ENCODE results near the gene CCDC171.
A peak's percentile ranks its signal among the peaks of the same experiment; 100 is the strongest.

Gene CCDC171

DNA sequence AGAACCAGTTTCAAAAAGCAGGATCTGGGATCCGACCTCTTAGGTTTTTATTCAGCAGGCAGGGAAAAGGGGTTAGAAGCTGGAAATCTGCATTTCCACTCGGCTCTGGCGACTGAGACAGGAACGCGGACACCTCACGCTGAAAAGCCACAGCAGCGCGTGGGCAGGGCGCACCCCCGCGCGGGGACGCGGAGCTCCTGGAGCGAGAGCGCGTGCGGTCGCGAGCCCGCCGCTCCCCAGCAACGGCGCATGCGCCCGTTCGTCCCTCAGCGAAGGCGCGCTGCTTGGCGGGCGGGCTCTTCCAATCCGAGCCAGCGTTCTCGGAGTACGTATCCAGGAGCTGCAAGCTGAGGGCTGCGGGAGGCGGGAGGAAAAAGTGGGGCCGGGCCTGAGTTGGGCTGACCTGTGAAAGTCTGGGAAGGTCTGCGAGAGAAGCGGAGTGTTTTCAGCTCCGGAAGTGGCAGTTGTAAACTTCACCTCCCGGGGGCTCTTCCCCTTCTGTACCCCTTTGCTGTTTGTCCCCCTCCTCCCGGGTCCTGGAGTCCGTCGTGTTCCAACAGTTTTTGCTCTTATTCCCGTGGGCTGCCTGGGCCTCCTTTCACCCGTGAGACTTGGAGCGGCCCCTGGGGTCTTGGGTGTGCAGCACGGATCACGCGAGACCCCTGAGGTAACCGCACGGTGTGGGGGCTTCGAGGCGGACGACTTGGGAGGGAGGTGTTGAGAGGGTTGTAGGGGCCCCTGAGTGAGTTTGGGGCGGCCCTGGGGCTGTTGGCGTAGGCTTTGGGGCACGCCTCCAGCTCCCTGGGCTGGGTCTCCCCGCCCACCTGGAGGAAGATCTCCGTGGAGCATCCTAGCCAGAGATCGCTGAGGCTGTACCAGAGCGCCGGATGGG is at the start of gene CCDC171:
Gene CCDC171 (plus strand): TSS at position 408 of the 892 bp plus-strand sequence. CDS start 11,046 bp downstream, outside the sequence.
- Histone ChIP-seq H3K4me1 (ENCODE audit: control insufficient read depth, insufficient read depth, low read length) (peaks cover 5% of the 10 kb centered on the region; the same call in 1 of the 2 replicates), H3K9ac (ENCODE audit: low read depth, low read length) (peak within 1 kb of the TSS; percentile 76), H3K36me3 (ENCODE audit: control insufficient read depth, insufficient read depth, low read length) (no peaks in the 10 kb centered on the region), H3K9me3 (ENCODE audit: control insufficient read depth, insufficient read depth, low read length) (no peaks in the 10 kb centered on the region), H3K27ac (ENCODE audit: low read depth, low read length) (peak within 1 kb of the TSS; percentile 97), H3K27me3 (ENCODE audit: control insufficient read depth, insufficient read depth, low read length) (peaks cover 3% of the 10 kb centered on the region; the same call in 1 of the 2 replicates), H3K4me3 (ENCODE audit: low read depth, low read length) (peak within 1 kb of the TSS; percentile 79)

DNA sequence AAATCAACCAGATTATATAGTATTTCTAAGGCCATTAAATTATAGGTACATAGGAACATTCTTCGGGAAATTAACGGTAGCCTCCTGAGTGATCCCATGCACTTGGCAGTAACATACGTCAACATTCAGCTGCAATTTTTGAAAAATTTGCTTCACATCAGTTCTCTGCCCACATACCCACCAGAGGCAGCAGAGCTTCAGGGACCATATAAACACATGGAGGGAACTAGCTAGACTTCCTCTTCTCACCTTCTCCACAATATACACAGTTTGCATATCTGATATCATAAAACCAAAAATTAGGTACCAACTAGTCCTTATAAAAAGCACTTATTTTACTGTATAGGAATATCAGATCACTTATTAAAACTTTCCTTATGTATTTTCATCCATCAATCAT is 46.9 kb upstream of the CCDC171 start:
- H3K27me3 ChIP-seq (ENCODE audit: control insufficient read depth, insufficient read depth, low read length), result no peaks in the 10 kb centered on the region
- peaks cover 87% of the 10 kb centered on the region for H3K36me3 ChIP-seq (ENCODE audit: control insufficient read depth, insufficient read depth, low read length)
- no peak overlapping the region for H3K27ac ChIP-seq (ENCODE audit: low read depth, low read length)
- H3K9ac ChIP-seq (ENCODE audit: low read depth, low read length), result no peak overlapping the region
- peaks cover 14% of the 10 kb centered on the region for H3K4me1 ChIP-seq (ENCODE audit: control insufficient read depth, insufficient read depth, low read length)
- H3K4me3 ChIP-seq (ENCODE audit: low read depth, low read length), result no peak overlapping the region
- H3K9me3 ChIP-seq (ENCODE audit: control insufficient read depth, insufficient read depth, low read length), result no peaks in the 10 kb centered on the region

DNA sequence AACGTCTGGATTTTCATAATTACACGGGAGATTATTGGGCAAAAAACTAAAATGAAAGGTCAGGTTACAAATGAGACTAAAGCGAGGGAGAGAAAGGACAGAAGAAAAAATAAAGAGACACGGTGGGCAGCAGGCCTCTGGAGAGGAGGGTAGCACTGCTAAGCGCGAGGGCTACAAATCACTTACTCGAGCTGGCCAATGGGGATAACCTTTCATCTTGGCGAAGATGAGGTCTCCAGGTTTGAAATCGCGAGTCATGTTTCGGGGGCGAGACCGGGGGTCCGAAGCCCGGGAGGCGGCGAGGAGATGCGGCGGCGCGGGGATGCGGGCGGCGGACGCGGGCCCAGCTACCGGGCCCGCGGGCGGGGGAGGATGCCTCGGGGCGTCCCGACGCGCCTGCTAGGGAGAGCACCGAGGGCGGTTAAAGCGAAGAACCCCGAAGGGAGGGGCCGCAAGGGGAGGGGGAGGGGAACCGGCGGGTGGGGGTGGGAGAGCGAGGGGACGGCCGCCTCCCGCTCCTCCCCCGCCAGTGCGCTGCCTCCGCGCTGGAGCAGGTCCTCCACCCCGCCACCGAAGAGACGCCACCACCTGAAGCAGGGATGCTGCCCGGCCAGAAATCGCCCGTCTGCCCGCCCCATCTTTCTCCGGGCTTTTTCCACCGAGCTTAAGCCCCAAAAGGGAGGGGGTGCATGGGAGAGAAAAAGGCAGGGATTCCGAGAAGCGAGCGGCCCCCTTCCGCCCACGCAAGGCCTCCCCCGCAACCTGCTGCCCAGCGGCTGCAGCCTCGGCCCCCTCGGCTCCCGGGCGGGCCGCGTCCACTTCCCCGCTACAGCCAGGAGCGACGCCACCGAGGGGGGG is 42.7 kb upstream of the CCDC171 start:
- peak overlapping the region; percentile 78 for H3K4me3 ChIP-seq (ENCODE audit: low read depth, low read length)
- no peaks in the 10 kb centered on the region for H3K9me3 ChIP-seq (ENCODE audit: control insufficient read depth, insufficient read depth, low read length)
- H3K36me3 ChIP-seq (ENCODE audit: control insufficient read depth, insufficient read depth, low read length), result peaks cover 46% of the 10 kb centered on the region
- peak overlapping the region; percentile 99 for H3K27ac ChIP-seq (ENCODE audit: low read depth, low read length)
- H3K27me3 ChIP-seq (ENCODE audit: control insufficient read depth, insufficient read depth, low read length), result no peaks in the 10 kb centered on the region
- peak overlapping the region; percentile 99 for H3K9ac ChIP-seq (ENCODE audit: low read depth, low read length)
- H3K4me1 ChIP-seq (ENCODE audit: control insufficient read depth, insufficient read depth, low read length), result peaks cover 40% of the 10 kb centered on the region

- Histone ChIP-seq H3K27ac (ENCODE audit: low read depth, low read length) (peak within 1 kb of the TSS; percentile 99), H3K4me1 (ENCODE audit: control insufficient read depth, insufficient read depth, low read length) (peaks cover 40% of the 10 kb centered on the region), H3K36me3 (ENCODE audit: control insufficient read depth, insufficient read depth, low read length) (peaks cover 37% of the 10 kb centered on the region), H3K4me3 (ENCODE audit: low read depth, low read length) (peak within 1 kb of the TSS; percentile 78), H3K9me3 (ENCODE audit: control insufficient read depth, insufficient read depth, low read length) (no peaks in the 10 kb centered on the region), H3K9ac (ENCODE audit: low read depth, low read length) (peak within 1 kb of the TSS; percentile 99), H3K27me3 (ENCODE audit: control insufficient read depth, insufficient read depth, low read length) (no peaks in the 10 kb centered on the region)
These were observed 41.9 kb upstream of the CCDC171 start, which contains the start of gene PSIP1 for GRCh38 chr9:15510789-15511575. PSIP1 (minus strand) TSS chr9:15510970; CDS start chr9:15510188, 782 bp downstream.

GRCh38 chr9:15512204-15512603 is 40.6 kb upstream of the CCDC171 start:
- Histone ChIP-seq H3K4me1 (ENCODE audit: control insufficient read depth, insufficient read depth, low read length) (peaks cover 40% of the 10 kb centered on the region), H3K27ac (ENCODE audit: low read depth, low read length) (peak overlapping the region; percentile 99), H3K27me3 (ENCODE audit: control insufficient read depth, insufficient read depth, low read length) (no peaks in the 10 kb centered on the region), H3K9me3 (ENCODE audit: control insufficient read depth, insufficient read depth, low read length) (no peaks in the 10 kb centered on the region), H3K9ac (ENCODE audit: low read depth, low read length) (peak overlapping the region; percentile 99), H3K4me3 (ENCODE audit: low read depth, low read length) (peak overlapping the region; percentile 78), H3K36me3 (ENCODE audit: control insufficient read depth, insufficient read depth, low read length) (peaks cover 25% of the 10 kb centered on the region)

DNA sequence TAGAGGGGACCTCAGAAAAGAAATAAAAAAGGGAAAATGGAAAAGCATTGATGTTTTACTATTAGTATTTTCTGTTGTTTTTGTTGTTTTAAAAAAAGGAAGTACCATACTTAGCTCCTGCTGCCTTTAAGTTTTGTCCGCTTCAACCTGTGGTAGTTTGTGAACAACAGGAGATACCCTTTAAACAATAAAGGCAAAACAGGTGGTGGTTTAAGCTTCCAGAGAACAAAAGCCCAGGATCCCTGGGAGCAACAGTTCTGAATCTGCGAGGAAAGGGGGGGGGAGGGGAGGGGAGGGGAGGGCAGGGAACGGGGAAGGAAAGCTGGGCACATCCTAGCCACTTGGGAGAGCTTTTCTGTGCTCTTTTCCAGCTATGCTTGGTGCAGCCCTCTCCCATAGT is 40.0 kb upstream of the CCDC171 start:
- no peaks in the 10 kb centered on the region for H3K9me3 ChIP-seq (ENCODE audit: control insufficient read depth, insufficient read depth, low read length)
- peaks cover 18% of the 10 kb centered on the region for H3K36me3 ChIP-seq (ENCODE audit: control insufficient read depth, insufficient read depth, low read length)
- no peaks in the 10 kb centered on the region for H3K27me3 ChIP-seq (ENCODE audit: control insufficient read depth, insufficient read depth, low read length)
- peaks cover 40% of the 10 kb centered on the region for H3K4me1 ChIP-seq (ENCODE audit: control insufficient read depth, insufficient read depth, low read length)
- H3K4me3 ChIP-seq (ENCODE audit: low read depth, low read length), result peak overlapping the region; percentile 78
- peak overlapping the region; percentile 99 for H3K27ac ChIP-seq (ENCODE audit: low read depth, low read length)
- H3K9ac ChIP-seq (ENCODE audit: low read depth, low read length), result peak overlapping the region; percentile 99

- Histone ChIP-seq H3K9me3 (ENCODE audit: control insufficient read depth, insufficient read depth, low read length) (no peaks in the 10 kb centered on the region), H3K4me3 (ENCODE audit: low read depth, low read length) (peak overlapping the region; percentile 44), H3K27me3 (ENCODE audit: control insufficient read depth, insufficient read depth, low read length) (no peaks in the 10 kb centered on the region), H3K36me3 (ENCODE audit: control insufficient read depth, insufficient read depth, low read length) (peaks cover 14% of the 10 kb centered on the region), H3K27ac (ENCODE audit: low read depth, low read length) (peak overlapping the region; percentile 99), H3K4me1 (ENCODE audit: control insufficient read depth, insufficient read depth, low read length) (peaks cover 37% of the 10 kb centered on the region), H3K9ac (ENCODE audit: low read depth, low read length) (peak overlapping the region; percentile 52)
These were observed 39.5 kb upstream of the CCDC171 start for GRCh38 chr9:15513335-15513734.

- Histone ChIP-seq H3K4me3 (ENCODE audit: low read depth, low read length) (no peak overlapping the region), H3K9me3 (ENCODE audit: control insufficient read depth, insufficient read depth, low read length) (no peaks in the 10 kb centered on the region), H3K27me3 (ENCODE audit: control insufficient read depth, insufficient read depth, low read length) (no peaks in the 10 kb centered on the region), H3K36me3 (ENCODE audit: control insufficient read depth, insufficient read depth, low read length) (no peaks in the 10 kb centered on the region), H3K4me1 (ENCODE audit: control insufficient read depth, insufficient read depth, low read length) (no peaks in the 10 kb centered on the region), H3K27ac (ENCODE audit: low read depth, low read length) (no peak overlapping the region), H3K9ac (ENCODE audit: low read depth, low read length) (no peak overlapping the region)
These were observed 33.0 kb upstream of the CCDC171 start for GRCh38 chr9:15519831-15520230.

DNA sequence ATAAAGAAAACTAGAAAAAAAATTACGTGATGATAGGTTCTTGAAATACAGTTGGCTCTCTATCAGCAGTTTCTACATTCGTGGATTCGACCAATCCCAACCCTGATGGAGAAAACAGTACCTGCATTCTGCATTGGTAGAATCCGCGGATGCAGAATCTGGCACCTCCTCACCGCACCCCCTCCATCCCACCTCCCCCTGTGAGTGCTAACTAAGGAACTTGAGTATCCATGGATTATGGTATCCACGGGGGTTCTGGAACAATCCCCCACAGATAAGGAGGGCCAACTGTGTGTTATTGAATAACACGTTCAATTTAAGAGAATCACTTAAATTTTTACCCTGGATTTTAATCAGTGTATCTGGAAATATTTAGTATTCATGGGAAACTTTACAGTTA is 31.6 kb upstream of the CCDC171 start:
- Histone ChIP-seq H3K4me3 (ENCODE audit: low read depth, low read length) (no peak overlapping the region), H3K9me3 (ENCODE audit: control insufficient read depth, insufficient read depth, low read length) (no peaks in the 10 kb centered on the region), H3K4me1 (ENCODE audit: control insufficient read depth, insufficient read depth, low read length) (no peaks in the 10 kb centered on the region), H3K36me3 (ENCODE audit: control insufficient read depth, insufficient read depth, low read length) (no peaks in the 10 kb centered on the region), H3K9ac (ENCODE audit: low read depth, low read length) (no peak overlapping the region), H3K27me3 (ENCODE audit: control insufficient read depth, insufficient read depth, low read length) (no peaks in the 10 kb centered on the region), H3K27ac (ENCODE audit: low read depth, low read length) (no peak overlapping the region)

DNA sequence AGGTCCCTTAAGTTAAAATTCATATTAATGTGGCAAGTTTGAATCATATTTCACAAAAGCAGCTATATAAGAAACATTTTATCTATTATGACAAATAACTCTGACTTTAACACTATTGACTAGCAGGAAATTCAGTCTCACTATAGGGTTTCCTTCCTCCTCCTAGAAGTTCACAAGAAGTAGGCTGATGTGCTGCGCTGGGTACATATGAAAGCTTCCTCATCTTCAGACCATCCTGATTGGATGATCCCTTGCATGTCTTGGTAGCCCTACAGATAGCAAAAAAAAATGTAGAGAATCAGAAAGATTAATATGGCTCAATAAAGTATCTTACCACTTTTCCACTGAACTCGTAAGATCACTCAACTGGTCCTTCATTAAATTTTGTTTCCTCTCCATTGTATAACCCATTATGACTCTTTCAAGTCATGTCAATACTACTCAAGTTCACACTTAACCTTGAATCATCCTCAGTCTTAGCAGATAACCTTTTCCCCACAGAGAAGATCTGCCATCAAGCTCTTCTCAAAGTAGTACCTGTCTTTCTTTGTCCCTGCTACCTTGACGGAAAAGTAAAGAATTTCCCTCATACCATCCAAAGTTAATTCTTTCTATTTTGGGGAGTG is 30.6 kb upstream of the CCDC171 start:
- Histone ChIP-seq H3K9me3 (ENCODE audit: control insufficient read depth, insufficient read depth, low read length) (no peaks in the 10 kb centered on the region), H3K9ac (ENCODE audit: low read depth, low read length) (no peak overlapping the region), H3K4me1 (ENCODE audit: control insufficient read depth, insufficient read depth, low read length) (no peaks in the 10 kb centered on the region), H3K4me3 (ENCODE audit: low read depth, low read length) (no peak overlapping the region), H3K36me3 (ENCODE audit: control insufficient read depth, insufficient read depth, low read length) (no peaks in the 10 kb centered on the region), H3K27ac (ENCODE audit: low read depth, low read length) (no peak overlapping the region), H3K27me3 (ENCODE audit: control insufficient read depth, insufficient read depth, low read length) (no peaks in the 10 kb centered on the region)
